ENCODE results near the gene ATF3.

The ATF3 gene

GRCh38 chr1:212609701-212610574 is 1.4 kb downstream of the ATF3 start:
- DNase-seq, result no peak

DNA sequence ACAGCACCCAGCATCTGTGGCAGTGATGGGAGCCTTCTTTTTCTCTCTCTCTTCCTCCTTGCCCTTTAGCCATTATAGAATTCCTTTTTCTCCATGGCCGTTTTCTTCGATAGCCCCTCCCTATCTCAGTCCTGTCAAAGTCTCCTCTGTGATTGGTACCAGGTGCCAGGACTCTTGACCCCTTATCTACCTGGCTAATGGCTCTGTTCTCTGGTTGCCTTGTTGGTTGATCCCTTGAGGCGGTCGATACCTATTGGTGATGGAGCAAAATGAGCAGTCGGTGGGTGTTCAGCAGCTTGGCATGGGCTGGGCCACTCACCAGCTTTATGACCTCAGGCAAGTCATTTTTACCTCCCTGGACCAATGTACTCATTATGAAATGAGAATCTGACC is 2.0 kb downstream of the ATF3 start:
- DNase-seq, result no peak

DNA sequence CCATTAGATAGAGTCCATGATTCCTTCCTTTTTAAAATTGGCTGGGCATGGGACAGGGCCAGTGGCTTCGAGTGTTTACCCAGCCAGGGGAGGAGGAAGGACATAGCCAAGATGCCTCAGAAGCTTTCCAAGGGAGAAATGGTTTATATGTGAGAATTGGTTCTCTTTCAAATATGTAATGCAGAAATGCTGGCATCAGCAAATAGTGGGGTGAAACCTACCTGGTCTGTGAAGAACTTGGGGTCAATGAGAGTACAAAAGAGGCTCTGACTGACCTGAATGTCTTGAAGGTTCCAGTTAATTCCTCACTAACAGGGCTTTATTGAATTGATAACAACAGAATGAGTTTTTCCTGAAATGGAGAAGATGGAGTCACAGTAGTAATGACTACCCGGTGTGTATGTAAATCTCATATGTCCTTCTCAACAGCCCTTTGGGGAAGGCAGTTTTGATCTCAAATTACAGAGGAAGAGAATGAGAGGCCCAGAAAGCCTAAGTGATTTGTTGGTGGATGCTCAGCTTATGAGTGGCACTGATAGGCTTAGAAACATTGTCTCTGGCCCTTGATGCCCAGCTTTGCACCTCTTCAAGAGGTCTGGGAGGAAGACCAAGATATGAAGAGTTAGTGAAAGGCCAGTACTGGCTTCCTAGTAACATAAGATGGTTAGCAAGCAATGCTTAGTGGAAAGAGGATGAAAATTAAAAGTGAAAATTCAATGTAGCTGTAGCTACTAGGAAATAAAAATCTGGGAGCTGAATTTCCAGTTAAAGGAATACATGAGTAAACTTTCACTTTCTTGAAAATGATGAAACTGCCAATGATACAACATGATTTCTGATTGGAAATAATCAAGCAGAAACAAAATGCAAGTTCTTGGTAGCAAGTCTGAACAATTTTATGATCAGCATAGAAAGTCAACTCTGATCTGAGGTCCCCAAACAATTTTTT is 2.7 kb downstream of the ATF3 start:
- no peak for DNase-seq

DNA sequence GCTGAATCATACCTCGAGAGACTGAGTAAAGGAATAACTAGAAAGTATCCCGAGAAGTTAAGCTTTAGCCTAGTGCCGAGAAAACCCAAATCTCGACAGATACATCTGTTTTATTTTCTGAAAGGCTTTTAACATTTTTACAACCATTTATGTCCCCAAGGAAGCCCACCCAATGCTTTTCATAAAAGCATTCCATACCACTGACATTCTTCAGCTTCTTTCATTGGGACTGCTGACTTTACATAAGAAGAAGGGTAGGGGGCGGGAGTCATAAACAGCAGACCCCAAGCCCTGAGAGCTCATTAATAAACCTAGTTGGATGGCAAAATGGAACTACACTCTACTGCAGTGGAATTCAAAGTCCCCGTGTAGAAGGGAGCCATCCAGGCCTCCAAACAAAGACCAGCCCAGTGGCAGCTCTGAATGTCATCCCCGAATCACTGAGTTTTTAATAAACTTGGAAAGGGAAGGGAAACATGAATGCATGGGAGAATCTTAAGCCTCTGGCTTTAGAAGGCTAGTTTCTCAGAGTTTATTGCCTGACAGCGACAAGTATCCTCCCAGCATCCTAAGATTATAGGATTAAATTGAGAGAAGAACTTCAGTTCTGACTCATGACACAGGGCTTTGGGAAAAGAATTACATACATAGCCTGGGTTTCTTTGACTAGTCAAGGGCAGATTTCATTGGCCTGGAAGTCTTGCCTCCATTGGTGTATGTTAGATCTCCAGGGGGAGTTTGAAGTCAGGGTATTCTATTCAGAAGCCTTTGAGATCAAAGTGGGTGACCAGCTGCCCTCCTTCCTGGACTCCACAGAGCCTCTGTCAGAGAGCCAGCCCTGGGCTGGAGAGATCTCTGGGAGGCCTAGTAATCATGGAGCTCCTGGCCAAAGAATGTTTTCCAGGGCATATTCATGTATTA is 3.7 kb downstream of the ATF3 start:
- DNase-seq, result no peak

GRCh38 chr1:212613440-212614335 is 5.1 kb downstream of the ATF3 start:
- DNase-seq, result no peak

GRCh38 chr1:212614453-212615200 is 6.1 kb downstream of the ATF3 start:
- no peak for DNase-seq

- DNase-seq, result no peak
Measured at GRCh38 chr1:212615201-212615470, 6.6 kb downstream of the ATF3 start.

- no peak for DNase-seq
Measured at GRCh38 chr1:212618466-212619210, 10.1 kb downstream of the ATF3 start.

GRCh38 chr1:212620293-212620692 is 11.7 kb downstream of the ATF3 start:
- no peak for DNase-seq

- no peak for DNase-seq
Measured at GRCh38 chr1:212621043-212621948, 12.7 kb downstream of the ATF3 start.

DNA sequence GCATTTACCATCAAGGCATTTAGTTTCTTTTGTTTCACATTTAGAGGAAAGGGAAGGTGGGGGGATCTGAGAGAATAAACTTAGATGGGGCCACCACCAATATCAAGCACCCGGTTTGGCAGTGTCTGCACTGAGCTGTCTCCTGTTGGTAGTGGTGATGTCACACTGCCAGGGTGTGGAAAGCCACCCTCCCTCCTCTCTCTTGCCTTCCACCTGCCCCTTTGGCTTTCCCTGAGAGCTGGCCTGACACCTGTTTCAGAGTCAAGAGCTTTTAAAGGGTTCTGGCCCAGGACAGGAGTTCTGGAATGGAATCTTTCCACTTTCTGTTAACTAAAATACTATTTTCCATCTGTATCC is 13.4 kb downstream of the ATF3 start:
- DNase-seq, result no peak

GRCh38 chr1:212622467-212622866 is 13.9 kb downstream of the ATF3 start:
- no peak for DNase-seq

DNA sequence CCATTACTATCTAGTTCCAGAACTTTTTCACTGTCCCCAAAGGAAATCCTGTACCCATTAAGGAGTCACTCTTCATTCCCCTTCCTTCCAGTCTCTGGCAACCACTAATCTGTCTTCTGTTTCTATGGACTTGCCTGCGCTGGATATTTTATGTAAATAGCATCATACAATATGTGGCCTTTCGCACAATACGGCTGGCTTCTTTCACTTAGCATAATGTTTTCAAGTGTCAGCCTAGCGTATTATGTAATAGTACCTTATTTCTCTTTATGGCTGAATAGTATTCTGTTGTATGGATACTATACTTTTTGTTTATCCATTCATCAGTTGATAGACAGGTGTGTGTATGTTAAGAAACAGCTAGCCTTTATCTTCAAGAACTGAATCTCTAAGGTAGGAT is 14.3 kb downstream of the ATF3 start:
- no peak for DNase-seq

GRCh38 chr1:212623603-212624002 is 15.0 kb downstream of the ATF3 start:
- DNase-seq, result no peak

DNA sequence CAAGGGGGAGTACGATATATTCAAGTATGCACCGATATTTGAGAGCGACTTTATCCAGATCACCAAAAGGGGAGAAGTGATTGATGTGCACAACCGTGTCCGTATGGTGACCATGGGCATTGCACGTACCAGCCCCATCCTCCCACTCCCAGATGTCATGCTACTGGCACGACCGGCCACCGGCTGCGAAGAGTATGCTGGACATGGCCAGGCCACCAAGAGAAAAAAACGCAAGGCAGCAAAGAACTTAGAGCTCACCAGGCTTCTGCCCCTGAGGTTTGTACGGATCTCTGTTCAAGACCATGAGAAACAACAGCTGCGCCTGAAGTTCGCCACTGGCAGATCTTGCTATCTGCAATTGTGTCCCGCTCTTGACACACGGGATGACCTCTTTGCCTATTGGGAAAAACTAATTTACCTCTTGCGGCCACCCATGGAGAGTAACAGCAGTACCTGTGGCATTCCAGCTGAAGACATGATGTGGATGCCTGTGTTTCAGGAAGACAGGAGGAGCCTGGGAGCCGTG is 16.5 kb downstream of the ATF3 start:
- DNase-seq, result no peak

GRCh38 chr1:212625781-212626450 is 17.4 kb downstream of the ATF3 start:
- no peak for DNase-seq

GRCh38 chr1:212628046-212628445 is 19.5 kb downstream of the ATF3 start:
- no peak for DNase-seq

DNA sequence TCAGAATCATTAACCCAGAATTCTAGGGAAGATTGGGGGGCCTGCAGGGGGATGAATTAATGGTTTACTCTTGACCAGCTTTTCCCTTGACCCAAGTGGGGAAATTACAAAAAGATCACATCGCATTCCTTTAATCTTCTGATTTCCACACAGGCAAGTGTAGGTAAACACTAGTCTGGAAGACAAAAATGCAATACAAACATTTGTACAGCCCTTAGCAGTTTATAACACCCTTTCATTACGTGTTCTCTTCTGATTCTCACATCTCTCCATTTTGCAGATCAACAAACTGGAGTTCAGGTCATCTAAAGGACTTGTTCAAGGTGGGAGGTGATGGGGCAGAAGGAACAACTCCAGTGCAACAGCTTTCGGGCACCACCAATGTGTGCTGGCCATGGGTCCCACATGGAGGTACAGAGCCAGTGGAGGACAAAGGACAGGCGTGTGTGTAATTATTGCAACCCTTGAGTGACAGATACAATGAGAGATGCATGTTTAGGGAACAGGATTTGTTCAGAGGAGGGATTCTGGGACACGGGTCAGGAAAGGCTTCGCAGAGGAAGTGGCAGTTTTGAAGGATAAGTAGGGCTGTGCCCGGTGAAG is 20.4 kb downstream of the ATF3 start:
- no peak for DNase-seq

Data from activated T-cell treated with anti-CD3 and anti-CD28 coated beads for 4 hours (primary cell).